GM10266 (cell line): ENCODE measurements around the gene HNF1B.

Source experiments
- DNase-seq: peaks from one replicate; pipeline ENCODE4 v3.0.0; 2012; ENCODE audit errors: extremely low spot score
- TF ChIP-seq, protein P1 (sequence below): IDR thresholded peaks from 2 replicates; pipeline ENCODE4 v1.5.1; 2012; ENCODE audit warnings: mild to moderate bottlenecking, low read depth; ENCODE audit not compliant: control insufficient read depth, insufficient read depth; ENCODE audit errors: missing control alignments

HNF1B gene

GRCh38 chr17:37761059-37761458, 16.2 kb upstream of the HNF1B start:
- no peak for DNase-seq

GRCh38 chr17:37759014-37759637, 14.3 kb upstream of the HNF1B start:
- no peak for DNase-seq
- TF ChIP-seq, protein P1, sequence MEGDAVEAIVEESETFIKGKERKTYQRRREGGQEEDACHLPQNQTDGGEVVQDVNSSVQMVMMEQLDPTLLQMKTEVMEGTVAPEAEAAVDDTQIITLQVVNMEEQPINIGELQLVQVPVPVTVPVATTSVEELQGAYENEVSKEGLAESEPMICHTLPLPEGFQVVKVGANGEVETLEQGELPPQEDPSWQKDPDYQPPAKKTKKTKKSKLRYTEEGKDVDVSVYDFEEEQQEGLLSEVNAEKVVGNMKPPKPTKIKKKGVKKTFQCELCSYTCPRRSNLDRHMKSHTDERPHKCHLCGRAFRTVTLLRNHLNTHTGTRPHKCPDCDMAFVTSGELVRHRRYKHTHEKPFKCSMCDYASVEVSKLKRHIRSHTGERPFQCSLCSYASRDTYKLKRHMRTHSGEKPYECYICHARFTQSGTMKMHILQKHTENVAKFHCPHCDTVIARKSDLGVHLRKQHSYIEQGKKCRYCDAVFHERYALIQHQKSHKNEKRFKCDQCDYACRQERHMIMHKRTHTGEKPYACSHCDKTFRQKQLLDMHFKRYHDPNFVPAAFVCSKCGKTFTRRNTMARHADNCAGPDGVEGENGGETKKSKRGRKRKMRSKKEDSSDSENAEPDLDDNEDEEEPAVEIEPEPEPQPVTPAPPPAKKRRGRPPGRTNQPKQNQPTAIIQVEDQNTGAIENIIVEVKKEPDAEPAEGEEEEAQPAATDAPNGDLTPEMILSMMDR: no peak

More at GRCh38 chr17:37761059-37761458, 16.2 kb upstream of the HNF1B start:
- TF ChIP-seq, protein P1: no peak

DNA sequence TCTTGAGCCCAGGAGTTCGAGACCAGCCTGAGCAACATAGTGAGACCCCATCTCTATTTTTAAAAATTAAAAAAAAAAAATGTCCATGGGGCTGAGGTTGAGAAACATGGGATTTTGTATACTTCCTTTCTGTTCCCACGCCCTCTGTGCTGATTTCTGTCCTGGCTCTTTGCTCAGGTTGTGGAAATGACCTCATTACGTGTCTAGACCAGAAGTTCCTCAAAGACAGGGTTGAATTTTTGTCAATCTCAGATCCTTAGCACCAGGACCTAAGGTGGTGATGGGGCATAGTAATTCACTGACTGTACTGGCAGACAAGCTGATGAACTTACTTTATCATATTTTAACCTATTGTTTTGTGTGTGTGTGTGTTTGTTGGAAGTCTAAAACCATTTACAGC, 11.2 kb upstream of the HNF1B start:
- TF ChIP-seq, protein P1: no peak
- DNase-seq: no peak

DNA sequence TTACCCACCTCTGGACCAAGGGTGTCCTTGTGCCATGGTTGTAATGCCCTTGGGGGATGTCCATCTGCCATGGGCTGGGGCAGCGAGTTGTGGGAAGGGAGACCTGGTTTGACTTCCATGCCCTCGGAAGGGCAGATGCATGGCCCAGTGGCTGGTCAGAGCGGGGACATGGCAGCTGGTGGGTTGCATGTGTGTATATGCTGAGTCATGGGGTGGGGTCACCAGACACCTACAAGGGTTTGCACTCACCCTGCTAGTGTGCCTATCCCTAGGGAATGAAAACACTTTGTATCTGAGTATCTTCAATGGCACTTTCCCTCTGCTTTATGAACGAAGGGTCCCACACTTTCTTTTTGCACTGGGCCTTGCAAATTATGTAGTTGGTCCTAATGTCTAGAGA, 10.6 kb upstream of the HNF1B start:
- DNase-seq: no peak
- TF ChIP-seq, protein P1: no peak

- TF ChIP-seq, protein P1: no peak
- no peak for DNase-seq
Measured at GRCh38 chr17:37754363-37754762, 9.5 kb upstream of the HNF1B start.

DNA sequence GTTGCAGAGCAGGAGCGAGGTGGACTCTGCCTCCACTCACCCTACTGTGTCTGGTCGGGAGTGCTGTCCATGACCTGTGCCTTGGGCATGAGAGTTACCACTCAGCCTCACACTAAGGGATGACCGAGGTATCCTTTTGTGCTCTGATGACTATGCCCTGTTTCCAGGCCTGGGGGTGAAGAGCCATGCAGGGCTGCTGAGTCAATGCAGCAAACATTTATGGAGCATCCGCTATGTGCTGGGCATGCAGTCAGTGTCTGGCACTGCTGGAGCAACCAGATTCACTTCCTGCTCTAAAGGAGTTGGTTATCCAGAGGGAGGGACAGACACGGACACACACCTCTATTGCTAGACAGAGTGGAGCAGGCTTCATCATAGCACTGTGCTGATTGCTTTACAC, 7.6 kb upstream of the HNF1B start:
- no peak for DNase-seq
- TF ChIP-seq, protein P1: no peak

- TF ChIP-seq, protein P1: no peak
- no peak for DNase-seq
Measured at GRCh38 chr17:37750768-37751475, 6.1 kb upstream of the HNF1B start.
